Measurements from ENCODE around the gene PPP6R2.

DNA sequence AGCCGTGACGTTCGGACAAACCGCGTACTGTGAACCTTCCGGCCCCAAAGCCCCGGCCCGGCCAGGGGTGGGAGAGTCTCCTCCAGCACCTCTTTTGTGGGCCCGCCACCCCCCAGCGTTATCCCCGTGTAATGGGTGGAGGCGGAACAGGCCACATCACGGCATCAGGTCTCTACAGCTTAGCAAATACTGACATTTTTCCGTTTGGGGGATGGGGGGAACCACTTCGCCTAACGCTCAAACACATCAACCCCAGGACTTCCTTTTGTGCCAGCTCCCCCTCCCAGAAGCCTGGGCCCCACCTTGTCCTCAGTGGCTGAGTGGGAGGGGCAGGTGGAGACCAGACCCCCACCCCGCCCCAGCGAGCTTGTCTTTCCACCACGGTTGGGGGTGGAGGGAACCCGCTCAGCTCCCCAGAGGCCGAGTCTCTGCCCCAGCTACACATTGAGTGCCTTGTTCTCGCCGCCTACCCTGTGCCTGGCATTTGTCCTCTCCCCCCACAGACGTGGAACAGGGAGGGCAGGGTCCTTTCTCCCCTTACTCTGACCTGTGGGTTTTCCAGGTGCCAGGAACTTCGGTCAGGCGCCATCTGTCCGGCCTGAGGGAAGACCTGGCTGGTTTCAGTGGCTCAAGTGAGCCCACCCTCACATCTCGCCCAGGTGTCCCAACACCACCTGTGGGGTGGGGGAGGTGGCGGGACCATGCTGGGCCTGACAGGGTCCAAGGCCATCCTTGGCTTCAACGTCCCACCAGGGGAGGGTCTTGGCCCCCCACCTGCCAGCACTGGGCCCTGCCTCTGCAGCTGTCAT, 102.1 kb downstream of the PPP6R2 start:
- TF ChIP-seq, protein P1, sequence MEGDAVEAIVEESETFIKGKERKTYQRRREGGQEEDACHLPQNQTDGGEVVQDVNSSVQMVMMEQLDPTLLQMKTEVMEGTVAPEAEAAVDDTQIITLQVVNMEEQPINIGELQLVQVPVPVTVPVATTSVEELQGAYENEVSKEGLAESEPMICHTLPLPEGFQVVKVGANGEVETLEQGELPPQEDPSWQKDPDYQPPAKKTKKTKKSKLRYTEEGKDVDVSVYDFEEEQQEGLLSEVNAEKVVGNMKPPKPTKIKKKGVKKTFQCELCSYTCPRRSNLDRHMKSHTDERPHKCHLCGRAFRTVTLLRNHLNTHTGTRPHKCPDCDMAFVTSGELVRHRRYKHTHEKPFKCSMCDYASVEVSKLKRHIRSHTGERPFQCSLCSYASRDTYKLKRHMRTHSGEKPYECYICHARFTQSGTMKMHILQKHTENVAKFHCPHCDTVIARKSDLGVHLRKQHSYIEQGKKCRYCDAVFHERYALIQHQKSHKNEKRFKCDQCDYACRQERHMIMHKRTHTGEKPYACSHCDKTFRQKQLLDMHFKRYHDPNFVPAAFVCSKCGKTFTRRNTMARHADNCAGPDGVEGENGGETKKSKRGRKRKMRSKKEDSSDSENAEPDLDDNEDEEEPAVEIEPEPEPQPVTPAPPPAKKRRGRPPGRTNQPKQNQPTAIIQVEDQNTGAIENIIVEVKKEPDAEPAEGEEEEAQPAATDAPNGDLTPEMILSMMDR (conservative IDR thresholded peaks at IDR 0.05 in 1 of 2, IDR thresholded peaks at IDR 0.05 in 1 of 2; ENCODE audit: extremely low read depth in 1 of 2, insufficient read depth in 1 of 2, low read depth in 1 of 2, low read length in 2 of 2), result no peak
- no peak for TF ChIP-seq EZH2 (IDR thresholded peaks at IDR 0.05; ENCODE audit: borderline replicate concordance, low read length)
